NCI-H2107 (cell line): Measurements from ENCODE around the gene GPATCH11.

Experiments used
- DNase-seq: peaks from one replicate; lab custom pipeline; 2025; lab: John Stamatoyannopoulos, UW

The GPATCH11 gene

DNA sequence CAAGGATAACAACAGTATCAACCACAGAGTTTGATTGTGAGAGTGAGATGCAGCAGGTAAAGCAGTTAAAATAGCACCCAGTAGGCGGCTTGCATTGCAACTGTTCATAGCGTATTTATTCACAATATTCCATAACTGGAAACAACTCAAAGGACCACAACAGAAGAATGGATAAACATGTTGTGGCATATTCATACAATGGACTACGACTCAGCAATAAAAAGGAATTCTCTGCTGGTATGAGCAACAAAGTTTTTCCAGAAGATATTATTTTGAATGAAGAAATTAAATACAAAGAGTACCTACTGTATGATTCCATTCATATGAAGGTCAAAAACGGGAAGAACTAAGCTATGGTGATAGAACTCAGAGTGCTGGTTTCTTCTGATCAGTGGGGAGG is 25.2 kb downstream of the GPATCH11 start:
- DNase-seq: no peak

- no peak for DNase-seq
Measured at GRCh38 chr2:37110306-37111212, 26.2 kb downstream of the GPATCH11 start.

- DNase-seq: no peak
Measured at GRCh38 chr2:37111958-37112357, 27.6 kb downstream of the GPATCH11 start.

- DNase-seq: no peak
Measured at GRCh38 chr2:37117566-37117965, 33.2 kb downstream of the GPATCH11 start.

DNA sequence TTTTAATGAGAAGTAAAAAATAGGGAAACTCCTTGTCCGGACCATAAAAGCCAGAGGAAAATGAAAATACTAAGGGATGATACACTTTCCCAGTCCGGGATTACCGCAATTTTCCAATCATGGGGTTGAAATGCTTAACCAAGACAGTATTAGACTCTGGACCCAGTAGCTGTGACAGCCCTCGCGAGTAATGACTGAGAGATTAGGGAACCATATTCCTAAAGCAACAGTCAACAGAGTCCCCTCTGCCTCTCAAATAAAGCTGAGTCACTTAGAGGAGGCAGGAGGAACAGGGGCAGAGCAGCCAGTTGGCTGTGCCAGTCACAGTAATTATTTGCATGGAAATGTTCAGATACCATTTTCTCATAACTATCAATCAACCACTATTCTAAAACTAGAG is 34.8 kb downstream of the GPATCH11 start:
- DNase-seq: no peak

DNA sequence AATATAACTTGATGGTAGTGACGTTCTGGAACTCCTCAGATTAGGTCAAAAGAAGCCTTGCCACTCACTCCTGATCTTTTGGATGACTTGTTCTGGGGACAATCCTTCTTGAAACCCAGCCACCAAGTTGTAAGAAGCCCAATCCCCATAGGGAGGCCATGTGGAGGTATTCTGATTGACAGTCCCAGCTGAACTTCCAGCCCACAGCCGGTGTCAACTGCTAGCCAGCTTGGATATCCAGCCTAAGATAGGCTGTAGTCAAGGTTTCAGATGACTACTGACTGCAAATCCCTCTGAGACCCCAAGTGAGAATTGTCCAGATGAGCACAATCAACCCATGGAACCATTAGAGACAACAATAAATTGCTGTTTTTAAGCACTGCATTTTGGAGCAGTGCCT is 41.1 kb downstream of the GPATCH11 start:
- DNase-seq: no peak

DNA sequence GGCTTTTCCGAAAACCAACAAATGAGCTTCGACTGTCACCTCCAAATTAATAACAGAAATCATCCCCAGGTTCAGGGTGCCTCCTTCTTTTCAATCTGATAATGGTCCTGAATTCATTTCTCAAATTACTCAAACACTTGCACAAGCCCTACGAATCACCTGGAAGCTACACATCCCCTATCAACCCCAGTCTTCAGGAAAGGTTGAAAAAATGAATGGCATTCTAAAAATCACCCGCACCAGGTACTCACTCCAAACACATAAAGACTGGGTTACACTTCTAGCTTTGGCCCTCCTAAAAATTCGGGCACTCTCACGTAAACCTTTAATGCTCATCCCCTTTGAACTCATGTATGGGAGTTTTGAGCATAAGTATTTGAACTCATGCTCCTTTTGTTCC is 48.6 kb downstream of the GPATCH11 start:
- no peak for DNase-seq

- no peak for DNase-seq
Measured at GRCh38 chr2:37142546-37142945, 58.2 kb downstream of the GPATCH11 start.

GRCh38 chr2:37143974-37144373 is 59.7 kb downstream of the GPATCH11 start:
- no peak for DNase-seq

GRCh38 chr2:37146062-37146461 is 61.7 kb downstream of the GPATCH11 start:
- no peak for DNase-seq

GRCh38 chr2:37148325-37148724 is 64.0 kb downstream of the GPATCH11 start:
- DNase-seq: no peak
